K562 (cell line): ENCODE results near the gene MDC1. TPM values are rescaled to one million over a fixed set of nuclear protein-coding genes. Genes with fewer than 3 reads are reported as not detected.

ENCODE experiments used
- CBX2 ChIP-seq: fragments of 200-600 bp; sonication (generic); IDR thresholded peaks from one replicate; pipeline ENCODE4 v1.6.1; 2012; ENCODE audit warnings: mild to moderate bottlenecking, low read length, inconsistent platforms; ENCODE audit not compliant: insufficient read depth, poor library complexity, severe bottlenecking
- CCAR2 ChIP-seq: fragments of 200-400 bp; formaldehyde crosslinking; IDR thresholded peaks from 2 replicates; pipeline ENCODE4 v1.6.1; 2017; ENCODE audit warnings: mild to moderate bottlenecking, low read depth, low read length
- HLTF ChIP-seq: fragments of 450-650 bp; IDR thresholded peaks from 2 replicates; pipeline ENCODE4 v1.6.1; 2016
- HOXB6 ChIP-seq: fragments of 250-450 bp; sonication (Bioruptor Pico); IDR thresholded peaks from 2 replicates; pipeline ENCODE4 v1.5.1; 2022; ENCODE audit warnings: mild to moderate bottlenecking, borderline replicate concordance
- MCM2 ChIP-seq: fragments of 450-650 bp; IDR thresholded peaks from 2 replicates; pipeline ENCODE4 v1.6.1; 2017; ENCODE audit warnings: low read depth, mild to moderate bottlenecking
- PHB ChIP-seq: fragments of 250-450 bp; sonication (Bioruptor Pico); IDR thresholded peaks from 2 replicates; pipeline ENCODE4 v1.5.0; 2021
- RB1 ChIP-seq: fragments of 450-650 bp; IDR thresholded peaks from 2 replicates; pipeline ENCODE4 v1.6.1; 2017; ENCODE audit warnings: low read depth, mild to moderate bottlenecking
- RBM39 ChIP-seq: fragments of 200-400 bp; formaldehyde crosslinking; optimal IDR thresholded peaks from 2 replicates; pipeline ENCODE3; 2018; ENCODE audit warnings: low read depth, low read length
- SMAD1 ChIP-seq: fragments of 150-350 bp; IDR thresholded peaks from 2 replicates; pipeline ENCODE4 v1.6.1; 2014; ENCODE audit warnings: low read length, low read depth; ENCODE audit not compliant: partially characterized antibody
- XRCC4 ChIP-seq: IDR thresholded peaks from one replicate; pipeline ENCODE4 v1.6.1; 2011; ENCODE audit not compliant: insufficient read depth, insufficient read length; ENCODE audit errors: extremely low read depth
- ZNF174 ChIP-seq: fragments of 250-450 bp; sonication (Bioruptor Pico); IDR thresholded peaks from 2 replicates; pipeline ENCODE4 v1.4.0; 2020; ENCODE audit warnings: mild to moderate bottlenecking
- ZNF212 ChIP-seq: fragments of 450-650 bp; formaldehyde crosslinking; IDR thresholded peaks from 2 replicates; pipeline ENCODE4 v1.4.0; 2020; ENCODE audit warnings: mild to moderate bottlenecking
- ZNF57 ChIP-seq: fragments of 450-650 bp; formaldehyde crosslinking; IDR thresholded peaks from 2 replicates; pipeline ENCODE4 v1.4.0; 2020; ENCODE audit warnings: mild to moderate bottlenecking, moderate library complexity
- ZNF589 ChIP-seq: fragments of 200-800 bp; sonication (Bioruptor generic); IDR thresholded peaks from 2 replicates; pipeline ENCODE4 v1.6.1; 2016; ENCODE audit warnings: low read depth, missing genetic modification characterization, missing compliant biosample characterization
- ZNF699 ChIP-seq: fragments of 250-450 bp; sonication (Bioruptor Pico); IDR thresholded peaks from 2 replicates; pipeline ENCODE4 v1.8.0; 2021; ENCODE audit warnings: mild to moderate bottlenecking, moderate library complexity; ENCODE audit not compliant: insufficient replicate concordance
- ZNF75A ChIP-seq: fragments of 450-650 bp; formaldehyde crosslinking; IDR thresholded peaks from 2 replicates; pipeline ENCODE4 v1.4.0; 2020; ENCODE audit warnings: mild to moderate bottlenecking
- ZNF830 ChIP-seq: fragments of 250-450 bp; sonication (Bioruptor Pico); IDR thresholded peaks from 2 replicates; pipeline ENCODE4 v1.5.0; 2021; ENCODE audit warnings: mild to moderate bottlenecking
- polyA plus RNA-seq, 8 experiments: library from polyadenylated mRNA; depleted of rRNA in 4 of 8; stranded (reverse) in 5 of 8; unstranded in 3 of 8; fragments of >200 nt; fragmentation: Nextera tagmentation in 2 of 8; fragmentation: Illumina TruSeq in 1 of 8; extraction: Ambion mirVana in 2 of 8; extraction: Trizol in 1 of 8; gene quantifications; 2 replicates each; pipeline versions ENCODE4 v1.2.1 to v1.2.3, GENCODE V29; 2011 to 2014; ENCODE audit warnings: inconsistent platforms in 1 of 8, missing spikeins in 1 of 8
- total RNA-seq, 7 experiments: library from RNA; depleted of rRNA in 6 of 7; stranded (reverse); fragments of >200 nt in 6 of 7; fragmentation: Illumina TruSeq in 2 of 7; extraction: Trizol in 2 of 7; gene quantifications; 2 replicates each; pipeline versions ENCODE4 v1.2.1 to v1.2.3, GENCODE V29; 2011 to 2021; ENCODE audit warnings: low replicate concordance in 1 of 7
- TF ChIP-seq, protein P1 (sequence below): sonication (generic); formaldehyde crosslinking; IDR thresholded peaks from 2 replicates; pipeline ENCODE4 v1.8.0; 2023; ENCODE audit warnings: mild to moderate bottlenecking, missing genetic modification reagents
- TF ChIP-seq, protein P2 (sequence below), 2 experiments: fragments of 450-650 bp in 1 of 2; sonication (generic) in 1 of 2; formaldehyde crosslinking; conservative IDR thresholded peaks; 2 replicates each; pipeline versions ENCODE4 v1.4.0 to v1.8.1; 2020 to 2022; ENCODE audit warnings: mild to moderate bottlenecking in 1 of 2, missing genetic modification reagents in 1 of 2
- TF ChIP-seq, protein P3 (sequence below): fragments of 450-650 bp; IDR thresholded peaks from 2 replicates; pipeline ENCODE4 v1.6.1; 2017; ENCODE audit warnings: antibody characterized with exemption
- TF ChIP-seq, protein P4 (sequence below): fragments of 450-650 bp; formaldehyde crosslinking; conservative IDR thresholded peaks from 2 replicates; pipeline ENCODE4 v1.4.0; 2022; ENCODE audit warnings: mild to moderate bottlenecking, missing genetic modification characterization

The MDC1 gene
- total and polyA plus RNA-seq, 9 of the 15 experiments (the other 6 are each of a cell fraction or from before 2014, with no cell fraction given), result 8.2 to 114 (median 20.0) TPM

DNA sequence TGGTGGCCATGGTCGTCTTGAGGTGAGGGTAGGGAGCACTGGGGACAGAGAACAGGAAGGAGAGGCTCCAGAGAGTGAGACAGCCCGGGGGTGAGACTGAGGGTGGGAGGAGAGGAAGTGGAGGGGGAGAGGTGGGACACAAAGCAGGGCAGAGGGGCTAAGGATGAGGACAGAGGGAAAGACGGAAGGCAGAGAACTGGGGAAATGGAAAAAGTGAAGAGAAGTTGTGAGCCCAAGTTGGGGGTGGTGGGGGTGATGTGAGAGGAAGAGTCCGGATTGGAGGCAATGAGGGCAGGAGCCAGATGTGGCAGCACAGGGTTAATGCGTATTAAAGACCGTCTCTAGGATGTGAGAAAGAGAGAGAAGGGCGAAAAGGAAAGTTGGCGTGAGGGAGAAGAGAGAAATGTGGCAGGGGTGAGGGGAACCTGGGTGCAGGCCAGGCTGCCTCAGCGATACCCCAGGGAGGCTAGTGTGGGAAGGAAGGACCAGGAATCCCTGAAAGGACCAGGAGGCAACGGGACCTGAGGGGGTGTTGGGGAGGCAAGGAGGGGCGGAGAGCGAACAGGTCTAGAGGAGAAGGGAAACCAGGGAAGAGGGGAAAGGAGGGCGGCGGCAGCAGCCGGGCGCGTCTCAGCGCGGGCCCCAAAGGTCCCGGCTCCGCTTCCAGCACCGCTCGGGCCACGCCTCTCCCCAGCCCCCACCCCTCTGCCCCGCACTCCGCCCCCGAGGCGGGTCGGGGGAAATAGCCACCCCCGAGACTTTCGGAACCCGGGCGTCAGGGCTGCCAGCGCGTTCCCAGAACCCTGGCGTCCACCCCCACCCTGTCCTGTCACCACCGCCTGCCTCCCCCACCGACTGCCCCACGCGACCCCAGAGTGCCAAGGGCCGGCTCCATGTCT is 30.8 kb downstream of the MDC1 start, which contains the start of gene PPP1R18 (continued):
- TF ChIP-seq HOXB6 (CRISPR knock-in tag) (no peak), RB1 (peak; percentile 23; the same call in 1 of the 2 replicates), CCAR2 (no peak), ZNF589 (CRISPR knock-in tag) (no peak), ZNF830 (CRISPR knock-in tag) (no peak), CBX2 (no peak), ZNF75A (CRISPR knock-in tag) (no peak), ZNF699 (CRISPR knock-in tag) (no peak), ZNF57 (no peak), MCM2 (no peak), PHB (CRISPR knock-in tag) (peak; percentile 54; the same call in 1 of the 2 replicates), SMAD1 (no peak), HLTF (peak; percentile 97), RBM39 (no peak), XRCC4 (no peak), ZNF174 (CRISPR knock-in tag) (no peak), ZNF212 (CRISPR knock-in tag) (no peak)
- TF ChIP-seq, protein P1, sequence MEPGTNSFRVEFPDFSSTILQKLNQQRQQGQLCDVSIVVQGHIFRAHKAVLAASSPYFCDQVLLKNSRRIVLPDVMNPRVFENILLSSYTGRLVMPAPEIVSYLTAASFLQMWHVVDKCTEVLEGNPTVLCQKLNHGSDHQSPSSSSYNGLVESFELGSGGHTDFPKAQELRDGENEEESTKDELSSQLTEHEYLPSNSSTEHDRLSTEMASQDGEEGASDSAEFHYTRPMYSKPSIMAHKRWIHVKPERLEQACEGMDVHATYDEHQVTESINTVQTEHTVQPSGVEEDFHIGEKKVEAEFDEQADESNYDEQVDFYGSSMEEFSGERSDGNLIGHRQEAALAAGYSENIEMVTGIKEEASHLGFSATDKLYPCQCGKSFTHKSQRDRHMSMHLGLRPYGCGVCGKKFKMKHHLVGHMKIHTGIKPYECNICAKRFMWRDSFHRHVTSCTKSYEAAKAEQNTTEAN (CRISPR knock-in tag), result no peak; the same call in 1 of the 2 replicates
- TF ChIP-seq, protein P2, sequence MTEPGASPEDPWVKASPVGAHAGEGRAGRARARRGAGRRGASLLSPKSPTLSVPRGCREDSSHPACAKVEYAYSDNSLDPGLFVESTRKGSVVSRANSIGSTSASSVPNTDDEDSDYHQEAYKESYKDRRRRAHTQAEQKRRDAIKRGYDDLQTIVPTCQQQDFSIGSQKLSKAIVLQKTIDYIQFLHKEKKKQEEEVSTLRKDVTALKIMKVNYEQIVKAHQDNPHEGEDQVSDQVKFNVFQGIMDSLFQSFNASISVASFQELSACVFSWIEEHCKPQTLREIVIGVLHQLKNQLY (CRISPR knock-in tag; conservative IDR thresholded peaks at IDR 0.05), result no peak
- TF ChIP-seq, protein P3, sequence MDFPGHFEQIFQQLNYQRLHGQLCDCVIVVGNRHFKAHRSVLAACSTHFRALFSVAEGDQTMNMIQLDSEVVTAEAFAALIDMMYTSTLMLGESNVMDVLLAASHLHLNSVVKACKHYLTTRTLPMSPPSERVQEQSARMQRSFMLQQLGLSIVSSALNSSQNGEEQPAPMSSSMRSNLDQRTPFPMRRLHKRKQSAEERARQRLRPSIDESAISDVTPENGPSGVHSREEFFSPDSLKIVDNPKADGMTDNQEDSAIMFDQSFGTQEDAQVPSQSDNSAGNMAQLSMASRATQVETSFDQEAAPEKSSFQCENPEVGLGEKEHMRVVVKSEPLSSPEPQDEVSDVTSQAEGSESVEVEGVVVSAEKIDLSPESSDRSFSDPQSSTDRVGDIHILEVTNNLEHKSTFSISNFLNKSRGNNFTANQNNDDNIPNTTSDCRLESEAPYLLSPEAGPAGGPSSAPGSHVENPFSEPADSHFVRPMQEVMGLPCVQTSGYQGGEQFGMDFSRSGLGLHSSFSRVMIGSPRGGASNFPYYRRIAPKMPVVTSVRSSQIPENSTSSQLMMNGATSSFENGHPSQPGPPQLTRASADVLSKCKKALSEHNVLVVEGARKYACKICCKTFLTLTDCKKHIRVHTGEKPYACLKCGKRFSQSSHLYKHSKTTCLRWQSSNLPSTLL, result no peak
- TF ChIP-seq, protein P4, sequence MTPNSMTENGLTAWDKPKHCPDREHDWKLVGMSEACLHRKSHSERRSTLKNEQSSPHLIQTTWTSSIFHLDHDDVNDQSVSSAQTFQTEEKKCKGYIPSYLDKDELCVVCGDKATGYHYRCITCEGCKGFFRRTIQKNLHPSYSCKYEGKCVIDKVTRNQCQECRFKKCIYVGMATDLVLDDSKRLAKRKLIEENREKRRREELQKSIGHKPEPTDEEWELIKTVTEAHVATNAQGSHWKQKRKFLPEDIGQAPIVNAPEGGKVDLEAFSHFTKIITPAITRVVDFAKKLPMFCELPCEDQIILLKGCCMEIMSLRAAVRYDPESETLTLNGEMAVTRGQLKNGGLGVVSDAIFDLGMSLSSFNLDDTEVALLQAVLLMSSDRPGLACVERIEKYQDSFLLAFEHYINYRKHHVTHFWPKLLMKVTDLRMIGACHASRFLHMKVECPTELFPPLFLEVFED (CRISPR knock-in tag), result peak; percentile 82; the same call in 1 of the 2 replicates
